Measurements from ENCODE around the gene DPH1. TPM values are rescaled to one million over a fixed set of nuclear protein-coding genes. Genes with fewer than 3 reads are reported as not detected.

DPH1 gene
- total RNA-seq, 4 donors from 2014 or later, result 25.9 to 130 (median 64.5) TPM

DNA sequence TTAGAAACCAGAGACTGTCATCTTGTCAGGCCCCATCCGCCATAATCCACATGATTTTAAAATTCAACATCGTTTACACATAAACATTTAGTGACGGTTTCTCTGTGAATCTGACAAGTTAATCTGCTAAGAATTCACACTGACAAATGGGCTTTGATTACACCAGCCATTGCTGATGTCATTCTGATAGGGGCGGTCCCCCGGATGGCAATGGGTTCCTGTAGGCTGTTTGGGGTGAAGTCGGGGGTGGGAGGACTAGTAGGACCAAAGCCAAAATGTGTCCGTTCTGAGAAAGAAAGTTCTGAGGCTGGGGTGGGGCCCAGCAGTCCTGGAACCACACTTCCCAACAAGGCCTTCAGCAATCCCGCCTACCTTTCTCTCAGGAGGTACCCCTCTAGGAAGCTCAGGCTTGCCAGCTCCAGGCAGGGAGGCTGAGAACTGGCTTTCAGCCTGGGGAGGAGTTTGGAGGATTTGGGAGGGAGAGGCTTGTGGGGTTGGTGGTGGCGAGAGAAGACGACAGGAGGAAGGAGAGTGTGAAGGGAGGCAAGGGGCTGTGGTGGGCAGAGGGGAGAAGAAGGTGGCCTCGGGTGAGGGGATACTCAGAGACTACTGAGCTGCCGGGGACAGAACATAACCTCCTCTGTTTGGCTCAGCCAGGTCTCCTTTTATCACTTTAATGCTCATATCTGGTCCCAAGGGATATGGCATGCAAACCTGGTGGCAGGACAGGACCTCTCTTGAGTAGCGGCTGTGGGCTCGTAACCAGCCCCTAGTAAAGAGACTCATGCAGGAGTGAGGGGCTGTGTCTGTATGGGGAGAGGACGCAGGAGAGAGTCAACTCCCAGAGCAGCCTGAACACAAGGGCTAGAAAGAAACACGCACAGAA, 33.6 kb downstream of the DPH1 start:
- H3K4me3 ChIP-seq, result no peak overlapping the region
- H3K4me1 ChIP-seq, result peaks cover 6 to 99% (median 39%) of the 10 kb centered on the region in 4 donors
- DNase-seq, result peak in 2 of 3 donors; percentile 31 to 69
- no peaks in the 10 kb centered on the region for H3K9me3 ChIP-seq
- no peak for TF ChIP-seq POLR2A (IDR thresholded peaks at IDR 0.05)
- TF ChIP-seq, protein P1, sequence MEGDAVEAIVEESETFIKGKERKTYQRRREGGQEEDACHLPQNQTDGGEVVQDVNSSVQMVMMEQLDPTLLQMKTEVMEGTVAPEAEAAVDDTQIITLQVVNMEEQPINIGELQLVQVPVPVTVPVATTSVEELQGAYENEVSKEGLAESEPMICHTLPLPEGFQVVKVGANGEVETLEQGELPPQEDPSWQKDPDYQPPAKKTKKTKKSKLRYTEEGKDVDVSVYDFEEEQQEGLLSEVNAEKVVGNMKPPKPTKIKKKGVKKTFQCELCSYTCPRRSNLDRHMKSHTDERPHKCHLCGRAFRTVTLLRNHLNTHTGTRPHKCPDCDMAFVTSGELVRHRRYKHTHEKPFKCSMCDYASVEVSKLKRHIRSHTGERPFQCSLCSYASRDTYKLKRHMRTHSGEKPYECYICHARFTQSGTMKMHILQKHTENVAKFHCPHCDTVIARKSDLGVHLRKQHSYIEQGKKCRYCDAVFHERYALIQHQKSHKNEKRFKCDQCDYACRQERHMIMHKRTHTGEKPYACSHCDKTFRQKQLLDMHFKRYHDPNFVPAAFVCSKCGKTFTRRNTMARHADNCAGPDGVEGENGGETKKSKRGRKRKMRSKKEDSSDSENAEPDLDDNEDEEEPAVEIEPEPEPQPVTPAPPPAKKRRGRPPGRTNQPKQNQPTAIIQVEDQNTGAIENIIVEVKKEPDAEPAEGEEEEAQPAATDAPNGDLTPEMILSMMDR (IDR thresholded peaks at IDR 0.05), result no peak
- H3K27me3 ChIP-seq, result no peaks in the 10 kb centered on the region
- H3K27ac ChIP-seq, result peak overlapping the region; percentile 88 to 96 (median 94)
- peaks cover 0 to 12% (median 0%) of the 10 kb centered on the region in 3 donors for H3K36me3 ChIP-seq

DNA sequence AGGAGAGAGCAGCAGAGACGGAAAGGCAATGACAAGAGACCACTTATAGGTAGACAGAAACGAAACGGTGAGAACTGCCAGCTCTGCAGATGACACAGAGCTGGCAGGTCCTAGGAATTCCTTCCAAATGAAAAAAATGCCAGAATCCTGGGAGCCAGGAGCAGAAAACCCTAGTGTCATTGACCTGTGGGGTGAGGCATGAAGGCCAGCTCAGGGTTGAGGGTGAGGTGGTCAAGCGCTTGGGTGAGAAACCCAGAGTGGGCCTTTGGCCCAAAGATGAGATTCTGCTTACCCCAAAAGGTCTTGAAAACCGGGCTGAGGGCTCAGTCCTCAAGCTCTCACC, 34.2 kb downstream of the DPH1 start:
- Histone ChIP-seq H3K4me3 (no peak overlapping the region), H3K36me3 (peaks cover 0 to 12% (median 0%) of the 10 kb centered on the region in 3 donors), H3K27me3 (no peaks in the 10 kb centered on the region), H3K9me3 (no peaks in the 10 kb centered on the region), H3K4me1 (peaks cover 3 to 99% (median 36%) of the 10 kb centered on the region in 4 donors), H3K27ac (peak overlapping the region; percentile 88 to 96 (median 94))
- TF ChIP-seq, protein P1 (IDR thresholded peaks at IDR 0.05), result no peak
- no peak for TF ChIP-seq POLR2A (IDR thresholded peaks at IDR 0.05)
- DNase-seq, result no peak

DNA sequence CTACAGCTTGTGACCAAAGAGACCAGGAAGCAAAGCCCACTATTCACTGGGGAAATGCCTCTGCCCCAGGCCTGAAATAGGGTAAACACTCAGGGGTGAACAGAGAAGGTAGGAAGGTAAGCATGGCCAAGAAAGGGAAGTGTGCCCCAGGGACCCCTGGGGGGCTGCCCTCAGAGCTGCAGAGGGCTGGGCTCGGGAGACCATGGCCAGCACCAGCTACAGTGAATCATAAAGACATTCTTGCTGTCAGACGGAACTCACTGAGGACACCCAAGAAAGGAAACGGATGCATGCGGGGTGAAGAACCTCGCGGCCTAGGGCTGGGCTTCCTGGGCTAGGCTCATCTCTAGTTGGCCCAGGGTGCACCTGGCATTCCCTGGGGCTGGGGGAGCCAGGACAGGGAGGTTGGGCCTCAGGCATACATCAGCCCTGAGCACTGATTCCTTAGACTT, 34.6 kb downstream of the DPH1 start:
- H3K27ac ChIP-seq, result peak overlapping the region; percentile 88 to 96 (median 94)
- no peaks in the 10 kb centered on the region for H3K27me3 ChIP-seq
- H3K4me1 ChIP-seq, result peaks cover 2 to 96% (median 33%) of the 10 kb centered on the region in 4 donors
- H3K36me3 ChIP-seq, result peaks cover 0 to 12% (median 0%) of the 10 kb centered on the region in 3 donors
- H3K9me3 ChIP-seq, result no peaks in the 10 kb centered on the region
- no peak overlapping the region for H3K4me3 ChIP-seq
- TF ChIP-seq POLR2A (IDR thresholded peaks at IDR 0.05), result no peak
- TF ChIP-seq, protein P1 (IDR thresholded peaks at IDR 0.05), result no peak
- DNase-seq, result peak in 2 of 3 donors; percentile 51 to 77

DNA sequence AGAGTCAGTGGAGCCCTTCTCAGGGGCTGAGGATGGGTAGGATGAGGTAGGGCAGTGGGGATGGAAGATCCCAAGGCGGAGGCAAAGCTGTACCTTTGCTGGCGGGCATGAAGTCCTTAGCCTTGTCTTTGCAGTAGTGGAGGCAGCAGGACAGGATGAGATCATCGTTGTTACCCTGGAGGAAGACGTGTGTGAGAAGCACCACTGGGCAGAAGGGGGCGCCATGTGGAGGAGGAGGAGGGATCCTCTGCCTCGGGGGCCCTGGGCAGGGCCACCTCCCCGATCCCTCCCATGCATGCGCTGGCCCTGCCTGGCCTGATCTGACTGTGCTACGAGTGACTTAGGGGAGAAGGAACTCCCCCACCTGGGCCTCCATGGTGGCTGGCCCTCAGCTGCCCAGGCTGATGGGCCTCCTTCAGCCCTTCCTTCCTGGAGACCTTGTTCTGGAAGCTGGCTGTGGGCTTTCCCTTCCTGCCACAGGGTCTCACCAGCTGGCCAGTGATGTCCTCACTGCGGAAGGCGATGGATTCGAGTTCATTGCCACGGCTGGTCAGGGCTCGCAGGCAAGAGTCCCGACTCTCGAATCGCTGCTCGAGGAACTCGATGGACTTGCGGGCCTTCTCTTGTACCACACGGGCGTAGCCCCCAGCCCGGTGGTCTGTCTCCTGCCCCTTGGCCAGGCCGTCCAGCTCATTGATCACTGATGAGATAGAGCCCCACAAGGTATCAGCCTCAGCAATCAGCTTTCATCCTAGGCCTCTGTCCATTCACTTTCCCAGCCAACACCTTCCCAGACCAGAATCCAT, 35.2 kb downstream of the DPH1 start:
- TF ChIP-seq, protein P1 (IDR thresholded peaks at IDR 0.05), result peak in 4 of 6 experiments; percentile 13 to 42 (median 39)
- no peak for TF ChIP-seq POLR2A (IDR thresholded peaks at IDR 0.05)
- H3K27me3 ChIP-seq, result no peaks in the 10 kb centered on the region
- DNase-seq, result peak in 1 of 3 donors; percentile 68
- H3K9me3 ChIP-seq, result no peaks in the 10 kb centered on the region
- peaks cover 0 to 12% (median 0%) of the 10 kb centered on the region in 3 donors for H3K36me3 ChIP-seq
- H3K27ac ChIP-seq, result peak overlapping the region; percentile 88 to 96 (median 94)
- H3K4me3 ChIP-seq, result no peak overlapping the region
- H3K4me1 ChIP-seq, result peaks cover 2 to 89% (median 31%) of the 10 kb centered on the region in 4 donors

DNA sequence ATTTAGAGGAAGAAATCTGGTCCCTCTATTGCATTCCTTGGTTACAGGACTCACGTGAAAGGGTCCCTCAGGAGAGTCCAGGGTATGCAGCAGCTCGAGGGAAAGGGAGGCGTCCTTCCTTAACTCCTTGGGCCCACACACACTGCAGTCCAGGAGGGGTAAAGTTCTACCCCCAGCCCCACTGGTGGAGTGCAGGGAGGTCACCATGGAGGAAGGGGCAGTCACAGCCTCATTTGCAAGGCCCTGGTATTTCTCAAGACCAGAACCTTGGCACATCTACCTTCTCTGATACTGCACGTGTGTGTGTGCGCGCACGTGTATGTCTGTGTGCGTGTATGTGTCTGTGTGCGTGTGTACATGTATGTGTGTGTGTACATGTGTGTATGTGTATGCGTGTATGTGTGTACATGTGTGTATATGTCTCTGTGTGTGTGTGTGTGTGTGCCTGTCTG, 36.0 kb downstream of the DPH1 start:
- H3K27me3 ChIP-seq, result no peaks in the 10 kb centered on the region
- H3K4me1 ChIP-seq, result peaks cover 2 to 86% (median 39%) of the 10 kb centered on the region in 4 donors

More for the DNA sequence above, 36.0 kb downstream of the DPH1 start:
- no peak overlapping the region for H3K4me3 ChIP-seq
- no peak for TF ChIP-seq POLR2A (IDR thresholded peaks at IDR 0.05)
- TF ChIP-seq, protein P1 (IDR thresholded peaks at IDR 0.05), result no peak
- peak overlapping the region; percentile 88 to 96 (median 94) for H3K27ac ChIP-seq
- no peaks in the 10 kb centered on the region for H3K9me3 ChIP-seq
- DNase-seq, result no peak
- peaks cover 0 to 12% (median 0%) of the 10 kb centered on the region in 3 donors for H3K36me3 ChIP-seq

All from Peyer's patch (tissue), 4 donors.